ENCODE measurements around the gene DEXI. TPM values are rescaled to one million over a fixed set of nuclear protein-coding genes. Genes with fewer than 3 reads are reported as not detected.
"Not testable (repeated sequence)": the region's sequence is repeated elsewhere in the genome, so short reads cannot be mapped to it uniquely, and the experiment has no call there.

DEXI gene
- polyA plus RNA-seq, 1 donor from 2014 or later, result 11.4 TPM

DNA sequence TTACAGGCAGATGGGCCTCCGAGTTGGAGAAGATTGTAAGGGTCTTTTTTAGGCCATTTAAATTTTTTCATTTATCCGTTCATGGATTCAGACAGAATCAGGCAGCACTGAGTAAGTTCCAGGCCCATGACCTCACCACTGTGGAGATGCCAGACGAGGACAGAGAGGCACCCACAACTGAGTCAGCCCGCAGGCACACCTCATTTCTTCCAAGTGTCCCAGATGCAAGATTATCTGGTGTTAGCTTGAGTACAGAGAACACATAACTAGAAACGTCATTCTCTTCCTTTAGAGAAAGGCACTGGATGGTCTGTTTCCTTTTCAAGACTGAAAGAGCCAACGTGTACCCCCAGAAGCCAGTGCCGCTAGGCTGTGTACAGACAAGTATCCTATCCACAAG is 19.0 kb upstream of the DEXI start:
- Mint-ChIP-seq H3K36me3 (peaks cover 9% of the 10 kb centered on the region), H3K9me3 (no peaks in the 10 kb centered on the region), H3K27me3 (no peaks in the 10 kb centered on the region), H3K4me3 (no peak overlapping the region), H3K27ac (peak overlapping the region in 1 of 3 donors; percentile 11), H3K4me1 (peaks cover 29 to 33% (median 32%) of the 10 kb centered on the region in 3 donors)

DNA sequence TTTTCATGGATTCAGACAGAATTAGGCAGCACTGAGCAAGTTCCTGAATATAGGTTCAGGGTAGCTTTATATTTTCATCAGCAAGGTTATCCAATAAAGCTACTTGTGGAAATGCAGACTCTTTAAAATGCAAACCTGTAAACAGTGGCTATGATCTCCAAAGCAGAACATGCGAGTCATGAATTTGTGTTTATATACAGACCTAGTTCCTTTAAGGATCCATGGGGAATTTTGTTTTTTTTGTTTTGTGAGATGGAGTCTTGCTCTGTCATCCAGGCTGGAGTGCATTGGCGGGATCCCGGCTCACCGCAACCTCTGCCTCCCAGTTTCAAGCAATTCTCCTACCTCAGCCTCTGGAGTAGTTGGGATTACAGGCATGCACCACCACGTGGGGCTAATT is 16.9 kb upstream of the DEXI start:
- H3K4me3 Mint-ChIP-seq, result no peak overlapping the region
- no peak overlapping the region for H3K27ac Mint-ChIP-seq
- H3K9me3 Mint-ChIP-seq, result no peaks in the 10 kb centered on the region
- peaks cover 6% of the 10 kb centered on the region for H3K36me3 Mint-ChIP-seq
- no peaks in the 10 kb centered on the region for H3K27me3 Mint-ChIP-seq
- H3K4me1 Mint-ChIP-seq, result peaks cover 21 to 23% (median 21%) of the 10 kb centered on the region in 3 donors

DNA sequence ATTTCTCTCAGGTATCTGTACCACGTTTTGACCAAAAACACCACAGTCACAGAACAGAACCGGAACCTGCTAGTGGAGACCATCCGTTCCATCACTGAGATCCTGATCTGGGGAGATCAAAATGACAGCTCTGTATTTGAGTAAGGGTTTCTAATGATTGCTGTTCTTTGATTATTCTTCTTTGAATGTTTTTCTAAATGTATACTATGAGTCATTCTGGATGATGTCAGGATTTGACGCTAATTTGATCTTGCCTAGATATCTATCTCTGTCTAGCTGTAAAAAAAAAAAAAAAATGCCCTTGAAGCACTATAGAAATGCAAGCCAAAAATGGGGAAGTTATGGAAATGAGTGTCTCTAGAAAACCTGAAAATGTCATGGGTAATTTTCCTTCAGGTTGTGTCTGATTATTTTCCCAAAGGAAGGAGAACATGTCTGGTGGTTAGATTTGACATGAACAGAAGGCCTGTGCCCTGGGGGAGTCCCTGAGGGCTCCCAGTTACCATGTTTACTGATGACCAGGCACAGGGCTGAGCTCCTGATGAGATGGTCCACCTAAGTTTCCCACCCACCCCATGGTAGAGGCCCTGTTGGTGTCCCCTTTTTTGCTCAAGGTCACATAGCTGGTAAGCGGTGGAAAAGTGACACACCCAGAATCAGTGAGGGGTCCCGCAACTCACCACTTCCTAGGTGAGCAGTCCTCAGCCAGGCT is 15.7 kb upstream of the DEXI start:
- Mint-ChIP-seq H3K4me3 (no peak overlapping the region), H3K36me3 (peaks cover 2% of the 10 kb centered on the region), H3K4me1 (peaks cover 23 to 26% (median 26%) of the 10 kb centered on the region in 3 donors), H3K27me3 (no peaks in the 10 kb centered on the region), H3K9me3 (no peaks in the 10 kb centered on the region), H3K27ac (peak overlapping the region in 1 of 3 donors; percentile 41)

DNA sequence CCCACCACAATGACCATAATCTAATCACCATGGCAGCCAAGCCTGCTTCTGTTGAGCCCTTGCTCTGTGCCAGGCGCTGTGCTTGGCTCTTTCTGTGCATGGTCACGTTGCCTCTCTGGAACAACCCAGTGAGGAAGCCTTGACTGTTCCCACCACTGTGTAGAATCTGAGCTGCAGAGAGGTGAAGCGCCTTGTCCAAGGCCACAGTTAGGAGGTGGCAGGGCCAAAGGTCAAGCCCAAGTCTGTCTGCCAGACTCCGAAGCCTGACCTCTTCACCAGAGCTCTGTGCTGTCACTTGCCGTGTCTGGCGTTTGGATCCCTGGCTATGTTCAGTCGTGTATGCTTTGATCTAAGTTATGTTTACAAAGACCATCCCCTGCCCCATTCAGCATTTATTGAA is 12.6 kb upstream of the DEXI start:
- H3K4me1 Mint-ChIP-seq, result peaks cover 28 to 34% (median 29%) of the 10 kb centered on the region in 3 donors
- no peaks in the 10 kb centered on the region for H3K9me3 Mint-ChIP-seq
- no peak overlapping the region for H3K4me3 Mint-ChIP-seq
- H3K36me3 Mint-ChIP-seq, result no peaks in the 10 kb centered on the region
- no peak overlapping the region for H3K27ac Mint-ChIP-seq
- no peaks in the 10 kb centered on the region for H3K27me3 Mint-ChIP-seq

DNA sequence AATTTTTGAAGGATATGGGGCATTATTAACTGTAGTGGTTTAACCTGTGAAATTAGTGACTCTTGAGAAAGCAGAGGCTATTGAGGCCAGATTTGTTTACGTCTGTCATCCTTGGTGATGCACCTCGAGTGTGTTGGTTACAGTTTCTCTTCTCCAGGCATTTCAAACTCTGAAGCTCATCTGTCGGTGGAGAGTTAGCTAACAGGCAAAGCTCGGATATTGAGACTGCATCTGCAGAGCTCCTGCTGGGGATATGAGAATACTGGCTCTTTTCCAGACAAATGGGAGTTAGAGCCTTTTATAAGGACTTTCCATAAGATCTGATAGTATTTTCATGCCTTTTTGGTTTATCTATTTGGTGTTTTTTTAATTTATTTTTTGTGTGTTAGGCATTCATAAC is 8.8 kb upstream of the DEXI start:
- H3K27ac Mint-ChIP-seq, result no peak overlapping the region
- no peaks in the 10 kb centered on the region for H3K27me3 Mint-ChIP-seq
- H3K4me3 Mint-ChIP-seq, result peak overlapping the region in 1 of 4 donors; percentile 43

DNA sequence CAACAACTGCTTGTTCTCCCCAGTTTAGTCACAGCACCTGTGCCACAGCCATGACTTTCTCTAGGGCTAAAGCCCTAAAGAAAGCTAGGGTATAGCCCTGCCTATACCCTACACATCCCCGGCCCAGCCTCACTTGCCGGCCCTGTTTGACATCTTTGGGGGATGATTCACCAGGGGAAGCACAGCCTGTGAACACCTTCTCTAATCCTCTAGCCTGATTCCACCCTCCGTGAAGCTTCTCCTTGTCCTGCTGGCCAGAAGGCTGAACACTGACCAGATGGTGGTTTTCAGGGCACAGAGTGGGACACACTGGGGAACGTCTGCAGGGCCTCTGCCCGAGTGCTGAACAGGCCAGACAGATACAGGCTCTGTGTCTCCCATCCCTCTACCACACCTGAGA is 8.1 kb upstream of the DEXI start:
- H3K4me3 Mint-ChIP-seq, result peak overlapping the region in 2 of 4 donors; percentile 41 to 70
- peak overlapping the region in 1 of 3 donors; percentile 79 for H3K27ac Mint-ChIP-seq

More for the DNA sequence above, 8.8 kb upstream of the DEXI start:
- Mint-ChIP-seq H3K36me3 (peaks cover 2% of the 10 kb centered on the region), H3K4me1 (peaks cover 30 to 45% (median 35%) of the 10 kb centered on the region in 3 donors), H3K9me3 (no peaks in the 10 kb centered on the region)

DNA sequence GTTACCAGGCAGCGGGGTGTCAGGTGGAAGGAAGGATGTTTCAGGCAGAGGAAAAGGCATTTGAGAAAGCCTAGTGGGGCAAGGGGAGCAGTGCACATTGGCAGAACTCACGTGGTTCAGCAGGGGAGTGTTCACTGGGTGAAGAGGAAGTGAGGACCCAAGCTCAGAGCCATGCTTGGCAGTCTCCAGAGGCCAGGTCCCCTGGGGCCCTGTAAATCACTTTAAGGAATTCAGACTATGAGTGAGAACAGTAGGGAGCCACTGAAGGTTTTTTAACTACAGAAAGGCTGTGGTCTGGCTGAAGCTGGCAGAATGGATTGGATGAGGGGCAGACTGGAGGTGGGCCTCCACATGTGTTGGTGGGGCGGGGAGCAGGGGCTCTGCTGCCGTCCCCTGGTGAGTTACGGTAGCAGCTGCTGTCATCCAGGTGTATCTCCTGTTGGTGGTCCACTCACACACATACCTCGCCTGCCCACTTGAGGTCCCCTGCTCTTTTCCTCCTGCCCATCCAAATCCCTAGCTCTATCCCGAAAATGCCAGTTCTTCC is 7.2 kb upstream of the DEXI start:
- Mint-ChIP-seq H3K4me3 (peak overlapping the region; percentile 59 to 90 (median 74)), H3K36me3 (peaks cover 2% of the 10 kb centered on the region), H3K27ac (peak overlapping the region; percentile 51 to 95 (median 79)), H3K4me1 (peaks cover 32 to 48% (median 37%) of the 10 kb centered on the region in 3 donors), H3K27me3 (no peaks in the 10 kb centered on the region), H3K9me3 (no peaks in the 10 kb centered on the region)

More for the DNA sequence above, 8.1 kb upstream of the DEXI start:
- Mint-ChIP-seq H3K4me1 (peaks cover 30 to 47% (median 39%) of the 10 kb centered on the region in 3 donors), H3K27me3 (no peaks in the 10 kb centered on the region), H3K9me3 (no peaks in the 10 kb centered on the region), H3K36me3 (peaks cover 2% of the 10 kb centered on the region)

DNA sequence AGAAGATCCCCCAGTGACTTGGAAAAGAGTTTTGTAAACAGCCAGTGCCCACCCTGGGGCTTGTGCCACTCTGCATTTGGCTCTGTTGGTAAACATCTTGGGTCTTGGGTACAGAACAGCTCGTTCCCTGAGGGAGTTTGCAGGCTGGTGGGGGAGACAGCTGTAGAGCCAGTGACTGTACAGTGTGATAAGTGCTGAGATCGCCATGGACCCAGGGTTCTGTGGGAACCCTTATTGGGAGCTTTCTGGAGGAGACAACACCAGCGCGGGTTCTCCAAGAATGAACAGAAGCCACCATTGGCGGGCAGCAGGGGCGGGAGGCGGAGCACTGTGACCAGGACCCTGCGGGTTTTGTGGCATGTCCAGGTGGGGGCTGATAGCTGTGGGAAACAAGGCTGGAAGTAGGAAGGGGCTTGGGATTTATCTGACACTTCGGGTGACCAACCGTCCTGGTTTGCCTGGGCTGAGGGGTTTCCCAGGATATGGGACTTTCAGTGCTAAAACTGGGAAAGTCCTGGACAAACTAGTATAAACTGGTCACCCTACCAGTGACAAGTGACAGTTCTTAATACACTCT is 5.0 kb upstream of the DEXI start:
- Mint-ChIP-seq H3K36me3 (peaks cover 2% of the 10 kb centered on the region), H3K27ac (peak overlapping the region; percentile 14 to 82 (median 39)), H3K9me3 (no peaks in the 10 kb centered on the region), H3K4me1 (peaks cover 32 to 49% (median 38%) of the 10 kb centered on the region in 3 donors), H3K27me3 (no peaks in the 10 kb centered on the region), H3K4me3 (peak overlapping the region in 3 of 4 donors; percentile 49 to 52 (median 50))

DNA sequence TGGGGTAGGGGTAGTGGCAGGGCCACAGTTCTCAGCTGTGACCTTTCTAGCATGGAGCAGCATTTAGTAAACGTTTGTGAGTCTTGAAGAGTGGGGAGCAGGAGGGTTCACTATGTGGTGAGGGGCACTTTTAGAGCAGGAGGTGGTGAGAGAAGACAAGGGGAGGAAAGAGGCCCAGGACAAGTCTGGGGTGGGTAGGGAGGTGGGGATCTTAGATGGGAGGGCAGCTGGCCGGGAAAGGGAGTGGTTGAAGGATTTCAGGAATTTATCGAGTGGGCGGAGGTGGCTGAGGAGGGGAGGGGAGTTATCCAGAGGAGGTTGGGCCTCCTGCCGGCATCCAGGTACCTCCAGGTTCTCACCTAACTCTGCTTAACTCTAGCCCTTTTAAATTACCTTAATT is 4.0 kb upstream of the DEXI start:
- Mint-ChIP-seq H3K27me3 (no peaks in the 10 kb centered on the region), H3K4me1 (peaks cover 32 to 49% (median 38%) of the 10 kb centered on the region in 3 donors), H3K36me3 (peaks cover 2% of the 10 kb centered on the region), H3K27ac (peak overlapping the region; percentile 13 to 97 (median 53)), H3K9me3 (no peaks in the 10 kb centered on the region), H3K4me3 (peak overlapping the region in 3 of 4 donors; percentile 13 to 94 (median 87))

DNA sequence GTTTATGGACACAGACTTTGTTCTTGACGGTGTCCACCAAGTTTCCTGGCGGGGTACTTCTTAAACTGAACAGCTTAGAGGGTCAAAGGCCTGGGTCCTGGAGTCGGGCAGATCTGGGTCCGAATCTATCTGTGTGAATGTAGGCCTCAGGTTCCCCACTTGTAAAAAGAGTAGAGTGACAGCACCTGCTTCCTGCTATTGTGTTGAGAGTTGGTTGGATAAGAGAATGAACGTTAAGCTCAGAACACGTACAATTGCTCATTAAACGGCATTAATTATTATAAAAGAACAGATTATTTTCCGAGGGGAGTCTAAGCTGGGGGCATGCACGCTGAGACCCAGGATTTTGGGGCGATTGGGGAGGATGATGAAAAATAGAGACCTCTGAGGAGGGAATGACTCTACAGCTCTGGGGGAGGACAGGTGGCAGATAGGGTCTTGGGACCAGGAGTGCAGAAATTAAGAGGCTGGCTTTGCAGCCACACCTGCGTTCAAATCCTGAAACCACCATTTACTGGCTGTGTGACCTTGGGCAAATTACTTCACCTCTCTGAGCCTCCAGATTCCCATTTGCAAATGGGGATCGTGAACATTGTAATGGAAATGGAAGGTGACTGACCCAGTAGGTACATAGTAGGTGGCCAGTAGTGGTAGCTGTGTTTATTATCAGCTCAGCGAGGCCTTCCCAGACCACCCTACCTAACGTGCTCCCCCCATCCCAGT is 3.0 kb upstream of the DEXI start:
- Mint-ChIP-seq H3K27ac (peak overlapping the region; percentile 65 to 96 (median 92)), H3K4me1 (peaks cover 39 to 53% (median 43%) of the 10 kb centered on the region in 3 donors), H3K36me3 (peaks cover 2% of the 10 kb centered on the region), H3K4me3 (peak overlapping the region; percentile 87 to 95 (median 94)), H3K9me3 (no peaks in the 10 kb centered on the region), H3K27me3 (no peaks in the 10 kb centered on the region)

DNA sequence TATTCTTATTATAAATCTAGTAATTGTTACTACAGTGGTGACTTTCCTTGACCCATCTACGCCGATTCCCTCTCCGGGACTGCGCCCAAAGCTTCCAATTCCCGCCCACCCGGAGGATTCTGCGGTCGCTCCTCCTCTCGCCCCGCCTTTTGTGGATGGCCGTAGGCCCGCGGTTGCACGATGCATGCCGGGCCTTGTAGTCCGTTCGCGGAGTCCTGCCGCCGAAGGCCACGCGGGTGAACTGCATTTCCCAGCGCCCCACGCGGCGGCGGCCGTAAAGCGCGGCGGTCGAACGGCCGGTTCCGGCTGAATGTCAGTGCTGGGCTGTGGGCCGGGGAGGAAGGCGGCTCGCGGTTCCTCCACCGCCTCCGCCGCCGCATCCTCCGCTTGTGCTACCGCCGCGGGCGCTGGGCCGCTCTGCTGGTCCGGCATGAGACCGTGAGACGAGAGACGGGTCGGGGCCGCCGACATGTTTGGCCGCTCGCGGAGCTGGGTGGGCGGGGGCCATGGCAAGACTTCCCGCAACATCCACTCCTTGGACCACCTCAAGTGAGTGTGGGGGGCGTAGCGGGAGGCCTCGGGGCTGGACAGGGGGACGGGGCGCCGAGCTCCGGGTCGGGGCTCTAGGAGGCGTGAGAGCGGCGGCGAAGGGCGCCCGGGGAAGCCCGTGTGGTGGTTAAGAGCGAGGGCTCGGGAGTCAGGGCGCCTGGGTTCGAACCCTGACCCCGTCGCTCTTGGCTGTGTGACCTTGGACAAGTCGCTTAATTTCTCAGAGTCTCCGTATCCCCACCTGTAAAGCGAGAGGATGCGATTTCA is 2.2 kb upstream of the DEXI start, which contains the start of gene CLEC16A:
Gene CLEC16A (plus strand): TSS at position 316 of the 816 bp plus-strand sequence. CDS start 154 bp downstream, at position 470.
- Mint-ChIP-seq H3K27me3 (no peaks in the 10 kb centered on the region), H3K36me3 (peaks cover 2% of the 10 kb centered on the region), H3K27ac (peak within 1 kb of the TSS; percentile 65 to 96 (median 92)), H3K4me3 (peak within 1 kb of the TSS; percentile 87 to 95 (median 94)), H3K9me3 (no peaks in the 10 kb centered on the region), H3K4me1 (peaks cover 37 to 53% (median 43%) of the 10 kb centered on the region in 3 donors)

DNA sequence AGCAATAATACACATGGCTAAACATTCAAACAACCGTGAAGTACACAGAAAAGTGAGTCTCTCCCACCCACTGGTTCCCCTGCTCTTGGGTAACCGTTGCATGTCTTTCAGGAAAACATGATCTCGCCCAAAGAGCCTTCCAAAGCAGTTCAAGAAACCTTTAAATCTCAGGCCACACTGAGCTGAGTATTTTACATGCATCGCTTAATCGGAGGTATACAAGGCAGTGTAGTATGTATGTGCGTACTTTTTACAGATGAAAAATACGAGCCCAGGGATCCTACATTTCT is 741 bp upstream of the DEXI start:
- Mint-ChIP-seq H3K4me1 (peaks cover 44 to 58% (median 48%) of the 10 kb centered on the region in 3 donors), H3K36me3 (no peaks in the 10 kb centered on the region), H3K27ac (peak overlapping the region in 2 of 3 donors; percentile 89 to 92)

DNA sequence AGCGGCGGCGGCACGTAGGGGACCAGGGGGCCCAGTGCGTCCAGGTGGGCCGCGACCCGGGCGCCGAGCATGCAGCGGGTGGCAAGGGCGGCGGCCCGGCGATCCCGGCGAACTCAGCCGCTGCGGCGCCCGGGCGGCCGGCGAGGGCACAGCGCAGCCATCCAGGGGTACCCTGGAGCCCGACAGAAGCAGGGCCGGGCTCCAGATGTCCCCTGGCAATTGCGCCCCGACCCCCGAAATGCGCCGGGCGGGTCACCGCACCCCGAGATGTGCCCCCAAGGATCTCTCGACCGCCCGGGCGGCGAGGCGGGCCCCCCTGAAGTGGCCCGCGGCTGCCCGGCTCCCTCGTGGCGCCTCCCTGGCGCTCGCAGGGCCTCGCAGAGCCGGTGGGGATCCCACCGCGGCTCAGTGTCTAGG is 325 bp downstream of the DEXI start:
- Mint-ChIP-seq H3K27ac (peak overlapping the region in 2 of 3 donors; percentile 47 to 82), H3K4me1 (peaks cover 49 to 63% (median 54%) of the 10 kb centered on the region in 3 donors), H3K4me3 (peak overlapping the region; percentile 83 to 98 (median 94))
- not testable (repeated sequence) for H3K27me3 Mint-ChIP-seq, H3K9me3 Mint-ChIP-seq, H3K36me3 Mint-ChIP-seq

More for the DNA sequence above, 741 bp upstream of the DEXI start:
- no peaks in the 10 kb centered on the region for H3K27me3 Mint-ChIP-seq
- no peaks in the 10 kb centered on the region for H3K9me3 Mint-ChIP-seq
- peak overlapping the region; percentile 77 to 94 (median 85) for H3K4me3 Mint-ChIP-seq

All from IgD-negative memory B cell (primary cell).